Type B pancreatic cell (in vitro differentiated cells): ENCODE results near the gene ANXA5. TPM values are rescaled to one million over a fixed set of nuclear protein-coding genes. Genes with fewer than 3 reads are reported as not detected.
A peak's percentile ranks its signal among the peaks of the same experiment; 100 is the strongest.

Source experiments
- DNase-seq: peaks from one replicate; pipeline ENCODE4 v3.0.0; 2021; ENCODE audit warnings: mixed read lengths; ENCODE audit not compliant: unreplicated experiment; ENCODE audit errors: extremely low spot score
- H3K27ac Mint-ChIP-seq: 2 replicates; pipeline ENCODE4 v1.8.0; 2021; ENCODE audit warnings: mild to moderate bottlenecking, mixed read lengths
- H3K27me3 Mint-ChIP-seq: 2 replicates; pipeline ENCODE4 v1.8.0; 2021; ENCODE audit warnings: mixed read lengths
- H3K36me3 Mint-ChIP-seq: 2 replicates; pipeline ENCODE4 v1.8.0; 2021; ENCODE audit warnings: mixed read lengths
- H3K4me1 Mint-ChIP-seq: one replicate; pipeline ENCODE4 v1.8.0; 2021; ENCODE audit warnings: mixed read lengths; ENCODE audit not compliant: unreplicated experiment
- H3K4me3 Mint-ChIP-seq: 2 replicates; pipeline ENCODE4 v1.8.0; 2021; ENCODE audit warnings: mild to moderate bottlenecking, mixed read lengths
- H3K9me3 Mint-ChIP-seq: 2 replicates; pipeline ENCODE4 v1.8.0; 2021; ENCODE audit warnings: mixed read lengths
- CTCF ChIP-seq: fragments of 200-600 bp; sonication (generic); conservative IDR thresholded peaks from 2 replicates; pipeline ENCODE4 v1.5.0; 2021; ENCODE audit warnings: antibody characterized with exemption, mild to moderate bottlenecking
- total RNA-seq: library from RNA; stranded (reverse); gene quantifications from 2 replicates; pipeline ENCODE4 v1.2.1, GENCODE V29; 2021; ENCODE audit warnings: low replicate concordance

The ANXA5 gene
- total RNA-seq, 1 donor from 2014 or later = 175 TPM

- no peaks in the 10 kb centered on the region for H3K27me3 Mint-ChIP-seq
- peak overlapping the region; percentile 55 for H3K27ac Mint-ChIP-seq
- DNase-seq = no peak
- no peaks in the 10 kb centered on the region for H3K36me3 Mint-ChIP-seq
- TF ChIP-seq CTCF = no peak
- H3K9me3 Mint-ChIP-seq = no peaks in the 10 kb centered on the region
- H3K4me1 Mint-ChIP-seq = peaks cover 25% of the 10 kb centered on the region
- no peak overlapping the region for H3K4me3 Mint-ChIP-seq
These were observed 32.0 kb upstream of the ANXA5 start for GRCh38 chr4:121728798-121729226.

- H3K4me1 Mint-ChIP-seq = peaks cover 25% of the 10 kb centered on the region
- no peaks in the 10 kb centered on the region for H3K9me3 Mint-ChIP-seq
- H3K27me3 Mint-ChIP-seq = no peaks in the 10 kb centered on the region
- H3K27ac Mint-ChIP-seq = no peak overlapping the region
- DNase-seq = no peak
- H3K36me3 Mint-ChIP-seq = no peaks in the 10 kb centered on the region
- no peak for TF ChIP-seq CTCF
- H3K4me3 Mint-ChIP-seq = no peak overlapping the region
These were observed 31.3 kb upstream of the ANXA5 start for GRCh38 chr4:121728066-121728465.

- H3K9me3 Mint-ChIP-seq = no peaks in the 10 kb centered on the region
- no peaks in the 10 kb centered on the region for H3K27me3 Mint-ChIP-seq
- peak; percentile 77 for TF ChIP-seq CTCF
- H3K4me1 Mint-ChIP-seq = peaks cover 13% of the 10 kb centered on the region
- no peaks in the 10 kb centered on the region for H3K36me3 Mint-ChIP-seq
- peak overlapping the region; percentile 70 for H3K27ac Mint-ChIP-seq
- DNase-seq = no peak
- no peak overlapping the region for H3K4me3 Mint-ChIP-seq
These were observed 30.0 kb upstream of the ANXA5 start for GRCh38 chr4:121726642-121727268.

- Mint-ChIP-seq H3K27me3 (no peaks in the 10 kb centered on the region), H3K27ac (peak overlapping the region; percentile 90), H3K4me1 (peaks cover 13% of the 10 kb centered on the region), H3K9me3 (no peaks in the 10 kb centered on the region), H3K36me3 (no peaks in the 10 kb centered on the region), H3K4me3 (peak overlapping the region; percentile 7)
- TF ChIP-seq CTCF = no peak
- no peak for DNase-seq
These were observed 27.9 kb upstream of the ANXA5 start for GRCh38 chr4:121724671-121725070.

- no peak for DNase-seq
- no peak overlapping the region for H3K4me3 Mint-ChIP-seq
- no peaks in the 10 kb centered on the region for H3K27me3 Mint-ChIP-seq
- no peak for TF ChIP-seq CTCF
- no peaks in the 10 kb centered on the region for H3K36me3 Mint-ChIP-seq
- H3K4me1 Mint-ChIP-seq = peaks cover 7% of the 10 kb centered on the region
- no peaks in the 10 kb centered on the region for H3K9me3 Mint-ChIP-seq
- H3K27ac Mint-ChIP-seq = no peak overlapping the region
These were observed 24.9 kb upstream of the ANXA5 start for GRCh38 chr4:121721700-121722099.
